ENCODE results near the gene KCNS1. TPM values are rescaled to one million over a fixed set of nuclear protein-coding genes. Genes with fewer than 3 reads are reported as not detected.

KCNS1 gene
- total and polyA plus RNA-seq, 7 donors: 0.14 to 1.1 (median 0.60) TPM; not detected in 4

DNA sequence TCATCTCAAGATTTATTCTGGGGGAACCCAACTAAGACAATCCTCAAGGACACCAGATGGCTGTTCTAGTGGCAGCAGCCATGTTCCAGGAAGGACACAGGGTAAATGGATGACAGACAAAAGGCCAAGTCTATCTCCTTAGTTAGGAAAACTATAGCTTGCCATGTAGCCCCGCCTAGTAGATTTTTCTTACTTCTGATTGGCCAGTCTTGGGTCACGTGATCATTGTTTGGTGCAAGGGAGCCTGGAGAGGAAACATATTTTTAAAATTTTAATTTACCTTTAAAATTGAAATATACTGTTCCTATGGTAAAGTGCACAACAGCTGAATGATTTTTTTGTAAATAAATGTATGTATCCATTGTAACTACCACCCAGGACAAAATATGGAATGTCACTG lies 4.4 kb upstream of the KCNS1 start:
- no peak overlapping the region for H3K27ac ChIP-seq
- intact Hi-C loops (cut with DNase I): no loop called here
- DNase-seq: no peak
- no peaks in the 10 kb centered on the region for H3K9me3 ChIP-seq
- TF ChIP-seq, protein P1, sequence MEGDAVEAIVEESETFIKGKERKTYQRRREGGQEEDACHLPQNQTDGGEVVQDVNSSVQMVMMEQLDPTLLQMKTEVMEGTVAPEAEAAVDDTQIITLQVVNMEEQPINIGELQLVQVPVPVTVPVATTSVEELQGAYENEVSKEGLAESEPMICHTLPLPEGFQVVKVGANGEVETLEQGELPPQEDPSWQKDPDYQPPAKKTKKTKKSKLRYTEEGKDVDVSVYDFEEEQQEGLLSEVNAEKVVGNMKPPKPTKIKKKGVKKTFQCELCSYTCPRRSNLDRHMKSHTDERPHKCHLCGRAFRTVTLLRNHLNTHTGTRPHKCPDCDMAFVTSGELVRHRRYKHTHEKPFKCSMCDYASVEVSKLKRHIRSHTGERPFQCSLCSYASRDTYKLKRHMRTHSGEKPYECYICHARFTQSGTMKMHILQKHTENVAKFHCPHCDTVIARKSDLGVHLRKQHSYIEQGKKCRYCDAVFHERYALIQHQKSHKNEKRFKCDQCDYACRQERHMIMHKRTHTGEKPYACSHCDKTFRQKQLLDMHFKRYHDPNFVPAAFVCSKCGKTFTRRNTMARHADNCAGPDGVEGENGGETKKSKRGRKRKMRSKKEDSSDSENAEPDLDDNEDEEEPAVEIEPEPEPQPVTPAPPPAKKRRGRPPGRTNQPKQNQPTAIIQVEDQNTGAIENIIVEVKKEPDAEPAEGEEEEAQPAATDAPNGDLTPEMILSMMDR (IDR thresholded peaks at IDR 0.05): no peak
- TF ChIP-seq EP300 (IDR thresholded peaks at IDR 0.05): no peak
- TF ChIP-seq POLR2A (IDR thresholded peaks at IDR 0.05): no peak
- TF ChIP-seq POLR2AphosphoS5 (IDR thresholded peaks at IDR 0.05): no peak
- no peaks in the 10 kb centered on the region for H3K36me3 ChIP-seq
- WGBS, 2 donors: 88 to 92% methylated on average over 2 of the region's 2 CpGs
- peaks cover 0 to 5% (median 3%) of the 10 kb centered on the region in 4 donors for H3K4me1 ChIP-seq
- H3K4me3 ChIP-seq: no peak overlapping the region
- peaks cover 0 to 13% (median 2%) of the 10 kb centered on the region in 3 donors for H3K27me3 ChIP-seq

DNA sequence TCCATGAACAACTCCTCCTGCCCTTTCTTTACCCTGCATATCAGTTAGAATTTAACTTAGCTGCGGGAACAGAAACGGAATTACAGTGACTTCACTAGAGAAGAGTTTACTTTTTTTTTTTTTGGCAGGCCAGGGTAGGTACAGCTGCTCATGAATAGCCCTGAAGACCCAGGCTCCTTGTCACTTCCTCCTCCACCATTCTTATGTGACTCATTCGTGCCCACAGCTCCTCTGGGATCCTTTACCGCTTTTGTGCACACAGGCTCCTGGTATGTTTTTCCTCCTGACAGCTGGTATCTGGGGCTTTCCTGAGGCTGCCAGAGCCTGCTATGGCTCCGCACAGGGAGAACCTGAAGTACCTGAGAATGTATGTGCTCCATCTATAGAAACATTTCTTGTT lies 3.9 kb upstream of the KCNS1 start:
- TF ChIP-seq, protein P1 (IDR thresholded peaks at IDR 0.05): no peak
- TF ChIP-seq POLR2AphosphoS5 (IDR thresholded peaks at IDR 0.05): no peak
- TF ChIP-seq EP300 (IDR thresholded peaks at IDR 0.05): no peak
- TF ChIP-seq POLR2A (IDR thresholded peaks at IDR 0.05): no peak
- Histone ChIP-seq H3K4me3 (no peak overlapping the region), H3K27ac (no peak overlapping the region), H3K9me3 (no peaks in the 10 kb centered on the region), H3K27me3 (peaks cover under 1 to 18% (median 2%) of the 10 kb centered on the region in 3 donors), H3K4me1 (peaks cover 0 to 5% (median 3%) of the 10 kb centered on the region in 4 donors), H3K36me3 (no peaks in the 10 kb centered on the region)
- 40 to 51% methylated on average over 5 of the region's 5 CpGs for WGBS, 2 donors
- no peak for DNase-seq
- intact Hi-C loops (cut with DNase I): no loop called here

- peaks cover 6 to 35% (median 9%) of the 10 kb centered on the region in 3 donors for H3K27me3 ChIP-seq
- H3K27ac ChIP-seq: no peak overlapping the region
- no peaks in the 10 kb centered on the region for H3K36me3 ChIP-seq
- peaks cover 0 to 12% (median 7%) of the 10 kb centered on the region in 4 donors for H3K4me1 ChIP-seq
- no peak for TF ChIP-seq POLR2AphosphoS5 (IDR thresholded peaks at IDR 0.05)
- TF ChIP-seq, protein P1 (IDR thresholded peaks at IDR 0.05): no peak
- TF ChIP-seq POLR2A (IDR thresholded peaks at IDR 0.05): no peak
- no peak for TF ChIP-seq EP300 (IDR thresholded peaks at IDR 0.05)
- DNase-seq: no peak
- no peak overlapping the region for H3K4me3 ChIP-seq
- intact Hi-C loops (cut with DNase I): no loop called here
- H3K9me3 ChIP-seq: no peaks in the 10 kb centered on the region
- WGBS, 2 donors: 72 to 86% methylated on average over 2 of the region's 2 CpGs
Measured at GRCh38 chr20:45103072-45103471, 2.1 kb upstream of the KCNS1 start.

DNA sequence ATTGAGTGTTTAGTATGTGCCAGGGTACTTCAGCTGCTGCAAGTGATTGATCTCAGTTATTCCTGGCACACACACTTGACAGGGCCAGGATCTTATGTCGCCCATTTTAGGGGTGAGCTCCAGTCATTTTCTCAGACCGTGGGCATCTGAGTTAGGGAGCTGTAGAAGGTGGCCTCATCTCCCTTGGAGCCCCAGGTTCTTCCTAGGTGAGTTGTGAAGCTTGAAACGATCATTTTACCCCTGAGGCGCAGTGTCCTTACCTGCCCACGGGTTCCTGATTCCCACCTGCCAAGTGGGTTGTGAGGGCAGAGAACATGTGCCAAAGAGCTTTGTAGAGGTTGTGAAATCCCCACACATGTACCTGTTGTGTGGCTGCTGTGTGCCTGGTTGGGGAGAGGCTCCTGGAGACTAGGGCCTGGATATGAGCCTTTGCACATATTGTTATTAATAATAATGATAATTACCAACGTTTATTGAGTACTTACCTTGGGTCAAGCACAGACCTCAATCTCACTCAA lies 465 bp upstream of the KCNS1 start:
- Histone ChIP-seq H3K27me3 (peaks cover 18 to 52% (median 24%) of the 10 kb centered on the region in 3 donors), H3K9me3 (no peaks in the 10 kb centered on the region), H3K36me3 (no peaks in the 10 kb centered on the region), H3K27ac (no peak overlapping the region), H3K4me1 (peaks cover 0 to 19% (median 12%) of the 10 kb centered on the region in 4 donors), H3K4me3 (no peak overlapping the region)
- TF ChIP-seq EP300 (IDR thresholded peaks at IDR 0.05) (no peak), POLR2A (IDR thresholded peaks at IDR 0.05) (no peak), POLR2AphosphoS5 (IDR thresholded peaks at IDR 0.05) (no peak)
- TF ChIP-seq, protein P1 (IDR thresholded peaks at IDR 0.05): no peak
- intact Hi-C loops (cut with DNase I): no loop called here
- 75 to 85% methylated on average over 6 of the region's 6 CpGs for WGBS, 2 donors
- no peak for DNase-seq

All from sigmoid colon (tissue), 7 donors.